Type B pancreatic cell (in vitro differentiated cells): Measurements from ENCODE around the gene ADAM33. TPM values are rescaled to one million over a fixed set of nuclear protein-coding genes. Genes with fewer than 3 reads are reported as not detected.

ENCODE experiments used
- DNase-seq: peaks from one replicate; pipeline ENCODE4 v3.0.0; 2021; ENCODE audit warnings: mixed read lengths; ENCODE audit not compliant: unreplicated experiment; ENCODE audit errors: extremely low spot score
- H3K27ac Mint-ChIP-seq: 2 replicates; pipeline ENCODE4 v1.8.0; 2021; ENCODE audit warnings: mild to moderate bottlenecking, mixed read lengths
- H3K27me3 Mint-ChIP-seq: 2 replicates; pipeline ENCODE4 v1.8.0; 2021; ENCODE audit warnings: mixed read lengths
- H3K36me3 Mint-ChIP-seq: 2 replicates; pipeline ENCODE4 v1.8.0; 2021; ENCODE audit warnings: mixed read lengths
- H3K4me1 Mint-ChIP-seq: one replicate; pipeline ENCODE4 v1.8.0; 2021; ENCODE audit warnings: mixed read lengths; ENCODE audit not compliant: unreplicated experiment
- H3K4me3 Mint-ChIP-seq: 2 replicates; pipeline ENCODE4 v1.8.0; 2021; ENCODE audit warnings: mild to moderate bottlenecking, mixed read lengths
- H3K9me3 Mint-ChIP-seq: 2 replicates; pipeline ENCODE4 v1.8.0; 2021; ENCODE audit warnings: mixed read lengths
- long read RNA-seq: library from polyadenylated mRNA; unstranded; transcript quantifications from one replicate; pipeline ENCODE4 v2.0.0, GENCODE V29; 2020
- total RNA-seq: library from RNA; stranded (reverse); gene quantifications from 2 replicates; pipeline ENCODE4 v1.2.1, GENCODE V29; 2021; ENCODE audit warnings: low replicate concordance
- TF ChIP-seq, protein P1 (sequence below): fragments of 200-600 bp; sonication (generic); conservative IDR thresholded peaks from 2 replicates; pipeline ENCODE4 v1.5.0; 2021; ENCODE audit warnings: antibody characterized with exemption, mild to moderate bottlenecking

ADAM33 gene, protein sequence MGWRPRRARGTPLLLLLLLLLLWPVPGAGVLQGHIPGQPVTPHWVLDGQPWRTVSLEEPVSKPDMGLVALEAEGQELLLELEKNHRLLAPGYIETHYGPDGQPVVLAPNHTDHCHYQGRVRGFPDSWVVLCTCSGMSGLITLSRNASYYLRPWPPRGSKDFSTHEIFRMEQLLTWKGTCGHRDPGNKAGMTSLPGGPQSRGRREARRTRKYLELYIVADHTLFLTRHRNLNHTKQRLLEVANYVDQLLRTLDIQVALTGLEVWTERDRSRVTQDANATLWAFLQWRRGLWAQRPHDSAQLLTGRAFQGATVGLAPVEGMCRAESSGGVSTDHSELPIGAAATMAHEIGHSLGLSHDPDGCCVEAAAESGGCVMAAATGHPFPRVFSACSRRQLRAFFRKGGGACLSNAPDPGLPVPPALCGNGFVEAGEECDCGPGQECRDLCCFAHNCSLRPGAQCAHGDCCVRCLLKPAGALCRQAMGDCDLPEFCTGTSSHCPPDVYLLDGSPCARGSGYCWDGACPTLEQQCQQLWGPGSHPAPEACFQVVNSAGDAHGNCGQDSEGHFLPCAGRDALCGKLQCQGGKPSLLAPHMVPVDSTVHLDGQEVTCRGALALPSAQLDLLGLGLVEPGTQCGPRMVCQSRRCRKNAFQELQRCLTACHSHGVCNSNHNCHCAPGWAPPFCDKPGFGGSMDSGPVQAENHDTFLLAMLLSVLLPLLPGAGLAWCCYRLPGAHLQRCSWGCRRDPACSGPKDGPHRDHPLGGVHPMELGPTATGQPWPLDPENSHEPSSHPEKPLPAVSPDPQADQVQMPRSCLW
- total RNA-seq, result 0.29 and 8.2 TPM in 2 replicates
- long read RNA-seq, result 0 reads

DNA sequence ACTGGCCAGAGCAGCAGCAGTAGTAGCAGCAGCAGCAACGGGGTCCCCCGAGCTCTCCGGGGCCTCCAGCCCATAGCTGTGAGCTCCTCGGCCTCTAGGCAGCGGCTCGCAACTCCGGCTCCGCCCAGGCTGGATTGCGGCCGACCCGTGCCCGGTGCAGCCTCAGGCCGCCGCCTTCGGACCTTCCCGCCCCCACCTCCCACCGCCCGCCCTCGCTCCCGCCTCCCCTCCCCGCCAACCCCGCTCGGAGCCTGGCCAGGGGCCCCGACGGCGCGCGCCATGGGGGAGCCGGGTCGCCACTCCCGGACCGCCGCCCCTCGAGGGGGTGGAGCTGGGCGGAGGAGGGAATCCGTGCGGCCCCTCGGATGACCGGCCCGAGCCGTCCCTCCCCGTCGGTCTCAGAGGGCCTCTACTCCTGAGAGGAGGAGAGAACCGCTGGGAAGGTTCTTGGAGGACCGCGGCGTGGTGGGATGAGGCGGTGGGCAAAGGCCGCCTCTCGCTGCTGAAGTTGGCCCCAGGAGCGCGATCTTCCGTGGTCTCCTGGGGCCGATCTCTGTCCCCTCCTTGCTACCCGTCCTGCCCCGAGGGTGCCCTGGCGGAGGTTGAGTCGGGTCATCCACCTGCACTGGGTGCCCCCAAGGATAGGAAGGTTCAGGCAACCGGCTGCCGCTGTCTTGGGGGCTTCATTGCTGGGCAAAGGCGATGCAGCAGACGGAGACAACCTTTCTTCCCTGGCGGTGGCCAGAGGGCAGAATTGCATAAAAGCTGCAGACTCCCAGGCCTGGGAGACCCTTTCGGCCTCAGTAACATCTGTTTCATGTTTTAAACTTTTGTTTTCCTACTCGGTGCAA is at the start of gene ADAM33:
TSS of gene ADAM33 (minus strand) at position 80 of the 851 bp plus-strand sequence. CDS start at position 74, 6 bp downstream.
- H3K27me3 Mint-ChIP-seq, result peaks cover 67% of the 10 kb centered on the region
- H3K36me3 Mint-ChIP-seq, result no peaks in the 10 kb centered on the region
- H3K27ac Mint-ChIP-seq, result no peak within 1 kb of the TSS
- TF ChIP-seq, protein P1, sequence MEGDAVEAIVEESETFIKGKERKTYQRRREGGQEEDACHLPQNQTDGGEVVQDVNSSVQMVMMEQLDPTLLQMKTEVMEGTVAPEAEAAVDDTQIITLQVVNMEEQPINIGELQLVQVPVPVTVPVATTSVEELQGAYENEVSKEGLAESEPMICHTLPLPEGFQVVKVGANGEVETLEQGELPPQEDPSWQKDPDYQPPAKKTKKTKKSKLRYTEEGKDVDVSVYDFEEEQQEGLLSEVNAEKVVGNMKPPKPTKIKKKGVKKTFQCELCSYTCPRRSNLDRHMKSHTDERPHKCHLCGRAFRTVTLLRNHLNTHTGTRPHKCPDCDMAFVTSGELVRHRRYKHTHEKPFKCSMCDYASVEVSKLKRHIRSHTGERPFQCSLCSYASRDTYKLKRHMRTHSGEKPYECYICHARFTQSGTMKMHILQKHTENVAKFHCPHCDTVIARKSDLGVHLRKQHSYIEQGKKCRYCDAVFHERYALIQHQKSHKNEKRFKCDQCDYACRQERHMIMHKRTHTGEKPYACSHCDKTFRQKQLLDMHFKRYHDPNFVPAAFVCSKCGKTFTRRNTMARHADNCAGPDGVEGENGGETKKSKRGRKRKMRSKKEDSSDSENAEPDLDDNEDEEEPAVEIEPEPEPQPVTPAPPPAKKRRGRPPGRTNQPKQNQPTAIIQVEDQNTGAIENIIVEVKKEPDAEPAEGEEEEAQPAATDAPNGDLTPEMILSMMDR, result peak; percentile 37
- no peak for DNase-seq
- no peaks in the 10 kb centered on the region for H3K9me3 Mint-ChIP-seq
- peak within 1 kb of the TSS; percentile 79 for H3K4me3 Mint-ChIP-seq
- peaks cover 17% of the 10 kb centered on the region for H3K4me1 Mint-ChIP-seq

DNA sequence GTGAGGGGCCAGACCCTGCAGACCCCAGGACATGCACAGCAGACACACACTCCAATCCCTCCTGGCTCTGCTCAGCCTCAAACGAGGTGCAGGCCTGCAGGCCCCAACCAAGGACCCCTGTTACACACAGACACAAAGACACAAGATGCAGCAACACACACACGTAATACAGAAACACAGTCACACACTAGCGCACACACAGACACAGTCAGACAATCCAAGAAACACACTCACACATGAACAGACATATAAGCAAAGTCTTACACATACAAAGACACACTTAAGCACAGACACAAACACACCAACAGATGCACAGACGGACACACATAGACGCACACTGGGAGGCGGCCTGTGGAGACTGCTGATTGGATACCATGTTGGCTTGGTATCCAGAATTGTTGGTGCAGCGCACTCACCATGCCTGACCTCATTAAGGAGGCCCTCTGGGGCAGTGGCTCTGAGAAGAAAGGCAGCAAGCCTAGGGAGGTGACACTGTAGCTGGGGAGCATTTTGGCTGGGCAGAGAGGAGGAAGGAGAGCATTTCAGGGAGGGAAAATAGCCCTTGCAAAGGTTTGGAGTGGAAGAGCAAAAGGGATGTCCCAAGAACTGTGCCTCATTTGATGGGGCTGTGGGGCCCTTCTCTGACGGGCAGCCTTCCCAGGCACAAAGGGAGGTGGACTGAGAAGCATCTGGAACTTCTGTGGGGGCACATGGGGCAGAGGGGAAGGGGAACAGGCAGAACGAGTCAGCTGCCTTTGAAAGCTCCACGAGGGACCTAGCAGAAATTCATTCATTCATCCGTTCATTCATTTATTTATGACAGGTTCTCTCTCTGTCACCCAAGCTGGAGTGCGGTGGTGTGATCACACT is 49.2 kb upstream of the ADAM33 start:
- Mint-ChIP-seq H3K4me3 (no peak overlapping the region), H3K9me3 (no peaks in the 10 kb centered on the region), H3K27me3 (peaks cover 44% of the 10 kb centered on the region), H3K4me1 (peaks cover 30% of the 10 kb centered on the region), H3K27ac (no peak overlapping the region), H3K36me3 (no peaks in the 10 kb centered on the region)
- TF ChIP-seq, protein P1, result no peak
- no peak for DNase-seq

DNA sequence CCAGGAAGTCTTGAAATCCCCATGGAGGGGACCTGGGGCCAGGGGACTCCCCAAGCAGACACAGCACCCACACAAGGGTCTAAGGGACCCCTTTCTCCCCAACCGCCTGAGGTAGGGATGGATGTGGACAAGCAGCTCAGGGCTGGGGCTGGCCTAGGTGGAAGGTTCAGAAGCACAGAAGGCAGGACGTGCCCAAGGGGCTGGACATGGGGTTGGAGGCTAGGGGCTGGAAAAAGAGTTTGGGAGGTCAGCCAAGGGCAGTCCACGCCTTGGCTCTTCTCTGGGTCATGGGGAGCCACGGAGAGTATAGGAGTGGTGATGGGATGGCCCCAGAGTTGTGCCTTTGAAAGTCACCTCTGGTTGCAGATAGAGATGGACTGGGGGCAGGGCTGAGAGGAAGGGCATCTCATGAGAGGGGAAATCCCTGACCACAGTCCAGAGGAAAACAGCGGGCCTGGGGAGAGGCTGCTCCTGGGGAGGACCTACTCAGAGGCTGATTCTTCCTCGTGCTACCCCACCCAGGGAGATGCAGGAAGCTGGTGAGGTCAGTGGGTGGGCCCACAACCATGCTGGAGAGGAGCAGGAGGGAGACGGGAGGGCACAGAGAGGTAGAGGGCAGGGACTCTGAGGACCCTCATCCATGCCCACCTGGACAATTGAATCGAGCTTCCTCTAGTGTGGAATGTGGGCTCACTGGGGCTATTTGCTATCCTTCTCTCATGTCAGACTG is 48.2 kb upstream of the ADAM33 start:
- DNase-seq, result no peak
- H3K4me1 Mint-ChIP-seq, result peaks cover 24% of the 10 kb centered on the region
- H3K27me3 Mint-ChIP-seq, result peaks cover 42% of the 10 kb centered on the region
- no peaks in the 10 kb centered on the region for H3K9me3 Mint-ChIP-seq
- TF ChIP-seq, protein P1, result no peak
- no peak overlapping the region for H3K27ac Mint-ChIP-seq
- H3K36me3 Mint-ChIP-seq, result no peaks in the 10 kb centered on the region
- no peak overlapping the region for H3K4me3 Mint-ChIP-seq

DNA sequence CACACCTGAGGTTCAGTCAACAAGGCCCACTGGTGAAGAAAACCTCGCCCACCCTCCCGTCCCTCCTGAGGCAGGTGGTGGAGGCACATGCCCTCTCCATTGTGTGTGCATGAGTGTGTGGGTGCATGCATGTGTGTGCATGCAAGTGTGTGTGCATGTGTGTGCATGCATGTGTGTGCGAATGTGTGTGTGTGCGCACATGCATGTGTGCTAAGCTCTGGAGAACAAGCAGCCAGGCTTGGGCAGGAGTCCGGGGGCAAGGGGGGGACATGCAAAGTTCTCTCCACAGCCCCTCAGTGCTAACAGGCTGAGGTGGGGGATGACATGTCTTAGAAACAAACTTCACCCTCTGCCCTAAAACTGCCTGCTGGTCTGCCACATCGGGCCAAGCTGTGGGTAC is 47.6 kb upstream of the ADAM33 start:
- no peaks in the 10 kb centered on the region for H3K9me3 Mint-ChIP-seq
- H3K36me3 Mint-ChIP-seq, result no peaks in the 10 kb centered on the region
- H3K27ac Mint-ChIP-seq, result no peak overlapping the region
- H3K4me1 Mint-ChIP-seq, result peaks cover 23% of the 10 kb centered on the region
- H3K4me3 Mint-ChIP-seq, result no peak overlapping the region
- no peak for DNase-seq
- TF ChIP-seq, protein P1, result no peak
- peaks cover 40% of the 10 kb centered on the region for H3K27me3 Mint-ChIP-seq
